NCI-H1417 (cell line): ENCODE data around the gene GADD45GIP1.

Source experiments
- DNase-seq, 3 experiments: peaks; one replicate each; lab custom pipeline; 2025; lab: John Stamatoyannopoulos, UW

Gene GADD45GIP1

GRCh38 chr19:12912571-12912970 lies 44.5 kb downstream of the GADD45GIP1 start:
- DNase-seq: peak; percentile 85 to 99 (median 91)

- DNase-seq: no peak
These were observed 49.9 kb downstream of the GADD45GIP1 start for GRCh38 chr19:12907166-12907565.
